Measurements from ENCODE around the gene WDCP.
"Not testable (repeated sequence)": the region's sequence is repeated elsewhere in the genome, so short reads cannot be mapped to it uniquely, and the experiment has no call there.

GRCh38 chr2:24043133-24043532 is 4.1 kb downstream of the WDCP start:
- TF ChIP-seq, protein P1, sequence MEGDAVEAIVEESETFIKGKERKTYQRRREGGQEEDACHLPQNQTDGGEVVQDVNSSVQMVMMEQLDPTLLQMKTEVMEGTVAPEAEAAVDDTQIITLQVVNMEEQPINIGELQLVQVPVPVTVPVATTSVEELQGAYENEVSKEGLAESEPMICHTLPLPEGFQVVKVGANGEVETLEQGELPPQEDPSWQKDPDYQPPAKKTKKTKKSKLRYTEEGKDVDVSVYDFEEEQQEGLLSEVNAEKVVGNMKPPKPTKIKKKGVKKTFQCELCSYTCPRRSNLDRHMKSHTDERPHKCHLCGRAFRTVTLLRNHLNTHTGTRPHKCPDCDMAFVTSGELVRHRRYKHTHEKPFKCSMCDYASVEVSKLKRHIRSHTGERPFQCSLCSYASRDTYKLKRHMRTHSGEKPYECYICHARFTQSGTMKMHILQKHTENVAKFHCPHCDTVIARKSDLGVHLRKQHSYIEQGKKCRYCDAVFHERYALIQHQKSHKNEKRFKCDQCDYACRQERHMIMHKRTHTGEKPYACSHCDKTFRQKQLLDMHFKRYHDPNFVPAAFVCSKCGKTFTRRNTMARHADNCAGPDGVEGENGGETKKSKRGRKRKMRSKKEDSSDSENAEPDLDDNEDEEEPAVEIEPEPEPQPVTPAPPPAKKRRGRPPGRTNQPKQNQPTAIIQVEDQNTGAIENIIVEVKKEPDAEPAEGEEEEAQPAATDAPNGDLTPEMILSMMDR (IDR thresholded peaks at IDR 0.05), result not testable (repeated sequence)
- not testable (repeated sequence) for TF ChIP-seq POLR2A, EP300 (IDR thresholded peaks at IDR 0.05)

Data from tibial nerve (tissue), 4 donors.